MM.1S (cell line): ENCODE data around the gene SEC24B.

Experiments
- EZH2phosphoT487 ChIP-seq: fragments of 300-600 bp; sonication (generic); IDR thresholded peaks from 2 replicates; pipeline ENCODE4 v1.6.1; 2018; ENCODE audit warnings: antibody characterized with exemption, low read length
- TF ChIP-seq, protein P1 (sequence below): fragments of 300-600 bp; sonication (generic); IDR thresholded peaks from 2 replicates; pipeline ENCODE4 v1.5.1; 2016; ENCODE audit warnings: antibody characterized with exemption, low read length, mixed read lengths

DNA sequence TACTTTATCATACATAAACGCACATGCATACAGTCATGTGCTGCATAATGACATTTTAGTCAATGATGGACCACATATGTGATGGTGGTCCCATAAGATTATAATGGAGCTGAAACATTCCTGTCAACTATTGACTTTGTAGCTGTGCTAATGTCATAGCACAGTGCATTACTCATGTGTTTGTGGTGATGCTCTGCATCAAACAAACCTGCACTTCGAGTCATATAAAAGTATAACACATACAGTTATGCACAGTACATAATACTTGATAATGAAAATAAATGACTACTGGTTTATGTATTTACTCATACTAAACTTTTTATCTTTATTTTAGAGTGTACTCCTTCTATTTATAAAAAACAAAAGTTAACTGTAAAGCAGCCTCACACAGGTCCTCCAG is 65.9 kb downstream of the SEC24B start:
- TF ChIP-seq, protein P1, sequence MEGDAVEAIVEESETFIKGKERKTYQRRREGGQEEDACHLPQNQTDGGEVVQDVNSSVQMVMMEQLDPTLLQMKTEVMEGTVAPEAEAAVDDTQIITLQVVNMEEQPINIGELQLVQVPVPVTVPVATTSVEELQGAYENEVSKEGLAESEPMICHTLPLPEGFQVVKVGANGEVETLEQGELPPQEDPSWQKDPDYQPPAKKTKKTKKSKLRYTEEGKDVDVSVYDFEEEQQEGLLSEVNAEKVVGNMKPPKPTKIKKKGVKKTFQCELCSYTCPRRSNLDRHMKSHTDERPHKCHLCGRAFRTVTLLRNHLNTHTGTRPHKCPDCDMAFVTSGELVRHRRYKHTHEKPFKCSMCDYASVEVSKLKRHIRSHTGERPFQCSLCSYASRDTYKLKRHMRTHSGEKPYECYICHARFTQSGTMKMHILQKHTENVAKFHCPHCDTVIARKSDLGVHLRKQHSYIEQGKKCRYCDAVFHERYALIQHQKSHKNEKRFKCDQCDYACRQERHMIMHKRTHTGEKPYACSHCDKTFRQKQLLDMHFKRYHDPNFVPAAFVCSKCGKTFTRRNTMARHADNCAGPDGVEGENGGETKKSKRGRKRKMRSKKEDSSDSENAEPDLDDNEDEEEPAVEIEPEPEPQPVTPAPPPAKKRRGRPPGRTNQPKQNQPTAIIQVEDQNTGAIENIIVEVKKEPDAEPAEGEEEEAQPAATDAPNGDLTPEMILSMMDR: no peak
- TF ChIP-seq EZH2phosphoT487: no peak
